GM19395 (cell line): ENCODE results near the gene SKA2.
"Not testable (repeated sequence)": the region's sequence is repeated elsewhere in the genome, so short reads cannot be mapped to it uniquely, and the experiment has no call there.

ENCODE experiments used
- ATAC-seq: cut with Tn5 transposase; IDR thresholded peaks from one replicate; pipeline ENCODE4 v1.9.1; 2021; ENCODE audit warnings: mild to moderate bottlenecking, moderate library complexity; ENCODE audit not compliant: unreplicated experiment

Gene SKA2

GRCh38 chr17:59105852-59106462 is 49.0 kb downstream of the SKA2 start:
- peak; percentile 35 for ATAC-seq

GRCh38 chr17:59101178-59101577 is 53.8 kb downstream of the SKA2 start:
- ATAC-seq: no peak

- ATAC-seq: no peak
Observed at GRCh38 chr17:59097876-59098275, 57.1 kb downstream of the SKA2 start.

- ATAC-seq: no peak
Observed at GRCh38 chr17:59094861-59095530, 60.0 kb downstream of the SKA2 start.

- ATAC-seq: no peak
Observed at GRCh38 chr17:59093702-59094231, 61.2 kb downstream of the SKA2 start.

- no peak for ATAC-seq
Observed at GRCh38 chr17:59093145-59093701, 61.8 kb downstream of the SKA2 start.

GRCh38 chr17:59090593-59090992 is 64.4 kb downstream of the SKA2 start:
- not testable (repeated sequence) for ATAC-seq

GRCh38 chr17:59084154-59084553 is 70.8 kb downstream of the SKA2 start:
- ATAC-seq: no peak

- no peak for ATAC-seq
Observed at GRCh38 chr17:59074494-59074893, 80.5 kb downstream of the SKA2 start.

GRCh38 chr17:59073972-59074371 is 81.0 kb downstream of the SKA2 start:
- no peak for ATAC-seq

GRCh38 chr17:59069856-59070255 is 85.1 kb downstream of the SKA2 start:
- no peak for ATAC-seq

GRCh38 chr17:59067756-59068155 is 87.2 kb downstream of the SKA2 start:
- no peak for ATAC-seq

- ATAC-seq: no peak
Observed at GRCh38 chr17:59067340-59067739, 87.6 kb downstream of the SKA2 start.

GRCh38 chr17:59062509-59062908 is 92.5 kb downstream of the SKA2 start:
- no peak for ATAC-seq
